Body of pancreas (tissue), 4 donors: ENCODE data around the gene L3MBTL3. TPM values are rescaled to one million over a fixed set of nuclear protein-coding genes. Genes with fewer than 3 reads are reported as not detected.
A peak's percentile ranks its signal among the peaks of the same experiment; 100 is the strongest.

ENCODE experiments used
- ATAC-seq: fragments of 150-250 bp; one replicate; pipeline ENCODE4 v1.9.1; 2016
- DNase-seq, 4 donors: peaks; one replicate each; pipeline ENCODE4 v3.0.0-alpha.2; 2019
- H3K27ac ChIP-seq, 4 donors: fragments of 200-600 bp; sonication (generic); 1 replicate in 3 of 4; 2 replicates in 1 of 4; pipeline versions ENCODE4 v1.5.1 to v1.6.1; 2016 to 2019; ENCODE audit warnings: mild to moderate bottlenecking in 1 of 4, mixed read lengths in 1 of 4, moderate library complexity in 1 of 4
- H3K27me3 ChIP-seq, 2 donors: fragments of 200-600 bp; sonication (generic); one replicate each; pipeline ENCODE4 v1.6.0; 2016; ENCODE audit warnings: mild to moderate bottlenecking in 1 of 2
- H3K36me3 ChIP-seq, 2 donors: fragments of 200-600 bp; sonication (generic); replicated peaks in 1 of 2; 2 replicates each; pipeline ENCODE4 v1.5.1; 2016; ENCODE audit warnings: low read depth in 2 of 2; ENCODE audit not compliant: insufficient read depth in 1 of 2
- H3K4me1 ChIP-seq: fragments of 200-600 bp; sonication (generic); one replicate; pipeline ENCODE4 v1.6.0; 2016
- H3K4me3 ChIP-seq, 2 donors: fragments of 200-600 bp; sonication (generic); 1 replicate in 1 of 2; 2 replicates in 1 of 2; pipeline ENCODE4 v1.5.1; 2016 to 2019
- H3K9me3 ChIP-seq, 3 donors: fragments of 200-600 bp; sonication (generic); 1 replicate in 2 of 3; 2 replicates in 1 of 3; pipeline ENCODE4 v1.5.1; 2016
- POLR2A ChIP-seq, 3 donors: fragments of 450-650 bp; IDR thresholded peaks; one replicate each; pipeline ENCODE4 v1.6.1; 2016; ENCODE audit warnings: antibody characterized with exemption in 3 of 3, mild to moderate bottlenecking in 2 of 3
- WGBS, 2 donors: methylation state at CpG; one replicate each; pipeline ENCODE4 v1.1.5; 2017; 5-methylcytosine and 5-hydroxymethylcytosine counted together
- intact Hi-C: fragments of 100-400 bp; cut with DNase I; formaldehyde crosslinking; loops from one replicate; pipeline ENCODE4 v1.15.1; 2023
- total RNA-seq, 2 donors: library from RNA; depleted of rRNA; stranded (reverse); fragments of >200 nt; gene quantifications; one replicate each; pipeline ENCODE4 v1.1.0, GENCODE V29; 2016
- TF ChIP-seq, protein P1 (sequence below), 7 experiments: fragments of 450-650 bp in 4 of 7; fragments of 200-600 bp in 3 of 7; sonication (generic) in 3 of 7; IDR thresholded peaks; one replicate each; pipeline ENCODE4 v1.5.1; 2016 to 2019; ENCODE audit warnings: antibody characterized with exemption in 7 of 7

L3MBTL3 gene
- total RNA-seq, 2 donors from 2014 or later = 3.4 to 12.5 TPM

DNA sequence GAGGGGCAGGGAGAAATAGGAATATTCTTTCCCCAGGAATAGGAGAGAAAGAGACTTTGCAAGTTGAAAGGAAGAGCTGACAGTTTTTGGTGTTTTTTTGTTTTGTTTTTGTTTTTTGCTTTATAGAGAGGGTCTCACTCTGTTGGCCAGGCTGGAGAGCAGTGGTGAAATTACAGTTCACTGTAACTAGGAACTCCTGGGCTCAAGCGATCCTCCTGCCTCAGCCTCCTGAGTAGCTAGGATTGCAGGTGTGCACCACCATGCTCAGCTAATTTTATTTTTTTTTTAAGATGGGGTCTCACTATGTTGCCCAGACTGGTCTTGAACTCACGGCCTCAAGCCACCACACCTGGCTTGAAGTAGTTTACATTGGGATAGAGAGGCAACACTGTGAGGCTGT, 8.0 kb upstream of the L3MBTL3 start:
- intact Hi-C loops = no loop called here
- Histone ChIP-seq H3K27ac (no peak overlapping the region), H3K4me3 (no peak overlapping the region), H3K9me3 (no peaks in the 10 kb centered on the region), H3K27me3 (no peaks in the 10 kb centered on the region), H3K36me3 (no peaks in the 10 kb centered on the region), H3K4me1 (no peaks in the 10 kb centered on the region)
- no peak for TF ChIP-seq POLR2A (IDR thresholded peaks at IDR 0.05)
- TF ChIP-seq, protein P1, sequence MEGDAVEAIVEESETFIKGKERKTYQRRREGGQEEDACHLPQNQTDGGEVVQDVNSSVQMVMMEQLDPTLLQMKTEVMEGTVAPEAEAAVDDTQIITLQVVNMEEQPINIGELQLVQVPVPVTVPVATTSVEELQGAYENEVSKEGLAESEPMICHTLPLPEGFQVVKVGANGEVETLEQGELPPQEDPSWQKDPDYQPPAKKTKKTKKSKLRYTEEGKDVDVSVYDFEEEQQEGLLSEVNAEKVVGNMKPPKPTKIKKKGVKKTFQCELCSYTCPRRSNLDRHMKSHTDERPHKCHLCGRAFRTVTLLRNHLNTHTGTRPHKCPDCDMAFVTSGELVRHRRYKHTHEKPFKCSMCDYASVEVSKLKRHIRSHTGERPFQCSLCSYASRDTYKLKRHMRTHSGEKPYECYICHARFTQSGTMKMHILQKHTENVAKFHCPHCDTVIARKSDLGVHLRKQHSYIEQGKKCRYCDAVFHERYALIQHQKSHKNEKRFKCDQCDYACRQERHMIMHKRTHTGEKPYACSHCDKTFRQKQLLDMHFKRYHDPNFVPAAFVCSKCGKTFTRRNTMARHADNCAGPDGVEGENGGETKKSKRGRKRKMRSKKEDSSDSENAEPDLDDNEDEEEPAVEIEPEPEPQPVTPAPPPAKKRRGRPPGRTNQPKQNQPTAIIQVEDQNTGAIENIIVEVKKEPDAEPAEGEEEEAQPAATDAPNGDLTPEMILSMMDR (IDR thresholded peaks at IDR 0.05) = no peak
- no peak for DNase-seq
- 70 to 84% methylated on average over 2 of the region's 2 CpGs for WGBS, 2 donors
- no peak for ATAC-seq

DNA sequence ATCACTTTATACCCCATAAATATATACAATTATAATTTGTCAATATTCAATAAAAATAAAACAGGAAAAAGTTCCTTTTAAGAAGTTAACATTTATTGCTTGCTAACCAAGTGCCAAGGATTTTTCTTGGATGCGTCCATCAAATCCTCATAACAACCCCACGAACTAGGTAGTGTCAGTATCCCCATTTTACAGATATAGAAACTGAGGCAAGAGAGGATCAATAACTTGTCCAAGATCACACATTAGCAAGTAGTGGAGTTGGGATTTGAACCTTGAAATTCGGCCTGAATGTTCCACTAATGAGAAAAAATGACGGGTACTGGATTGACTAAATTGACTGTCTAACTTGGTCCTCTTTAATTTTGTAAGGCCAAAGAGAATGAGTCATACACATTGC, 5.7 kb upstream of the L3MBTL3 start:
- Histone ChIP-seq H3K27me3 (no peaks in the 10 kb centered on the region), H3K4me3 (no peak overlapping the region), H3K4me1 (no peaks in the 10 kb centered on the region), H3K9me3 (no peaks in the 10 kb centered on the region), H3K36me3 (no peaks in the 10 kb centered on the region), H3K27ac (no peak overlapping the region)
- DNase-seq (no peak), ATAC-seq (no peak)
- intact Hi-C loops = no loop called here
- TF ChIP-seq, protein P1 (IDR thresholded peaks at IDR 0.05) = no peak
- TF ChIP-seq POLR2A (IDR thresholded peaks at IDR 0.05) = no peak
- 78 to 82% methylated on average over 4 of the region's 4 CpGs for WGBS, 2 donors

DNA sequence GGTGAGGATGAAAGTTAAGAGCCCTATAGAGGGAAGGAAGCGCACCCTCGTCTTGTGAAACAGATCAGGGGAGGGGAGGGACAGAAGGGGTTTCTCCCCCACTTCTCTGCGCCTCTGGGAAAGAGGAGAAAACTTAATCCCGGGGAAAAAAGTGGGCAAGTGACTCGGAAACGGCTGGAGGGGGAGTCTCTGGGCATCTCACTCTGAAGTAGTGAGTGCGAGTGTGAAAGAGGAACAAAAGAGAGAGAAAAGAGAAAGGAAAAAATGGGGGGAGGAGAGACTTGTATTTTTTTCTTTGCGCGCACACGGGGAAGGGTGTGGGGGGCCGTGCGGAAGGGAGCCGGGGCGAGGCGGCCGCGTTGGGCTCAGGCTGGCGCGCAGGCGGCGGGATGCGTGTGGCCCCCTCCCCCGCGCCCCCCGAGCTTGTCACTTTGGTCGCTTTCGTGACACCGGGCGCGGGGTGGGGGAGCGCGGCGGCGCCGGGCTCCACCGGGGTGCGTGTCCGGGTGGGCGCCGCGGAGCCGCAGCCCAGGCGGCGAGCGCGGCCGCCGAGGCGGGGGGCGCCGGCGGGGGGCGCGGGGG, 454 bp downstream of the L3MBTL3 start:
- peak; percentile 7 for ATAC-seq
- H3K9me3 ChIP-seq = no peaks in the 10 kb centered on the region
- H3K4me1 ChIP-seq = no peaks in the 10 kb centered on the region
- intact Hi-C loops = no loop called here
- TF ChIP-seq, protein P1 (IDR thresholded peaks at IDR 0.05) = peak in 1 of 7 experiments; percentile 6
- TF ChIP-seq POLR2A (IDR thresholded peaks at IDR 0.05) = no peak
- peak in 2 of 4 donors; percentile 6 to 16 for DNase-seq
- no peaks in the 10 kb centered on the region for H3K36me3 ChIP-seq
- H3K27me3 ChIP-seq = no peaks in the 10 kb centered on the region
- H3K27ac ChIP-seq = peak overlapping the region in 3 of 4 donors; percentile 20 to 59 (median 45)
- 1% methylated on average over 23 to 37 of the region's 54 CpGs for WGBS, 2 donors
- peak overlapping the region; percentile 31 to 36 for H3K4me3 ChIP-seq

DNA sequence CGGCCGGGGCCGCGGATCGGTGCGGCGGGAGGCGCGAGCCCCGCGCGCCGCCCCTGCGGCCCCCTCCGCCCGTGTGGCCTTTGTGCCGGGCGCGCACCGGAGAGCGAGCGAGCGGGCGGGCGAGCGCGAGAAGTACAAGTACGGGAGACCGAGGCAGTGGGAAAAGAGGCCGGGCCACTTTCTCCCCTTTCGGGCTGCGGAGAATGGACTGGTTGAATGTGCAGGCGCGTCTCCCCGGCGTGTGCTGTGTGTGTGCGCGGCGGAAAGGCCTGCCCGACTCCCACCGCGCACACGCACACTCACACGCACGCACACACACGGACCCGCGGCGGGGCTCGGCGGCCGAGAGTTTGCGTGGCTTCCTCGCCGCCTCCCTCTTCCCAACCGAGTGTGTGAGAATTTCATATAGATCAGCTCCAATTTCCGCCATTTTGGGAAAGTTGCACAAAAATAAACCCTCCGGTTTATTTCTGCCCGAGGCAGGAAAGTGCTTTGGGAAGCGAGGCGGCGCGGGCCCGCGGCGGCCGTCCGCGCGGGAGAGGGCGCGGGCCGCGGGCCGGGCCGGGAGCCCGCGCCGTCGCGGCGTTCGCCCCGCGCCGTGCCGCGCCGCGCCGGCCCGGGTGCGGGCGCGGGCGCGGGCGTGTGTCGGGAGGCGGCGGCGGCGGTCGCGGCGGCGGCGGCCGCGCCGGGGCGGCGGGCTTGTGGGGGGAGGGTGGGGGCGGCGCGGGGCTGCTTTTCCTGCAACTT, 1.1 kb downstream of the L3MBTL3 start:
- DNase-seq (peak; percentile 25 to 50 (median 34)), ATAC-seq (peak; percentile 40)
- TF ChIP-seq POLR2A (IDR thresholded peaks at IDR 0.05) = peak in 1 of 3 donors; percentile 31
- TF ChIP-seq, protein P1 (IDR thresholded peaks at IDR 0.05) = no peak
- H3K27ac ChIP-seq = peak overlapping the region in 3 of 4 donors; percentile 50 to 63 (median 54)
- H3K9me3 ChIP-seq = no peaks in the 10 kb centered on the region
- peak overlapping the region; percentile 38 to 68 for H3K4me3 ChIP-seq
- H3K27me3 ChIP-seq = no peaks in the 10 kb centered on the region
- no peaks in the 10 kb centered on the region for H3K4me1 ChIP-seq
- 0 to 1% methylated on average over 20 to 58 of the region's 116 CpGs for WGBS, 2 donors
- no peaks in the 10 kb centered on the region for H3K36me3 ChIP-seq
- intact Hi-C loops = no loop called here
